NCI-H2081 treated with DMSO at 0.1 percent for 48 hours (cell line): ENCODE measurements around the gene POLR2L.

Source experiments
- DNase-seq: peaks from one replicate; lab custom pipeline; 2025; lab: John Stamatoyannopoulos, UW

The POLR2L gene

GRCh38 chr11:810040-810567, 32.2 kb downstream of the POLR2L start:
- no peak for DNase-seq

GRCh38 chr11:809287-810039, 32.9 kb downstream of the POLR2L start, which contains the start of gene RPLP2:
TSS of gene RPLP2 (plus strand) at chr11:809967. CDS start at chr11:810235, 268 bp downstream.
- peak; percentile 87 for DNase-seq

DNA sequence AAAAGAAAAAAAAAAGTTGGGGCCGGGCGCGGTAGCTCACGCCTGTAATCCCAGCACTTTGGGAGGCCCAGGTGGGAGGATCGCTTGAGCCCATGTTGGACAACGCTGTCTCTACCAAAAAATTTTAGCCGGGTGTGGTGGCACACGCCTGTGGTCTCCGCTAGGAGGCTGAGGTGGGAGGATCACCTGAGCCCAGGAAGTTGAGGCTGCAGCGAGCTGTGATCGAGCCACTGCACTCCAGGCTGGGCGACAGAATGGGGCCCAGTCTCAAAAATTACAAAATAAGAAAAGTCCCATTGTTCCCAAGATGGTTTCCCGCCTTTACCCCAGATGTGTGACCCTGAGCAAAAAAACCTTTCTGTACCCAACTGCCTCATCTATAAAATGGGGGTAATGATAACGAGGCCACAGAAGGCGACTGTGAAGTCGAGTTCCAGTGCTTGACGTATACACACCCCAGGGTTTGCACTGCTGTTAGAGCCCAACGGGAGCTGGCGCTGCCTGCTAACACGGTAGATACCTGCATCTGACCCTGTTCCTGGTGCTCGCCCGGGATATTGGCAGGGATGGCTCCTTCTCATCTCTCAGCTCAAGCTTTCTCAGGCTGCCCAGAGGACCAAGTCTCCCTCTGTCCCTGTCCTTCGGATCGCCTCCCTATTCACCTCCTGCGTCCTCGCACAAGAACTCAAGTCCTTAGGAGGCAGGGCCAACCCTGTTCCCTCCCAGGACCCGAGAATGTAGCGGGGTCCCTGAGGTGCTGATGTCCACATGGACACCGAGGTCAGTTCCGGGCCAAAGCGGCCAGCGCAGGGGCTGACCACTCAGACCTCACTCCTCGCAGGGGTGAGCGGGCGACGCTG, 33.7 kb downstream of the POLR2L start:
- no peak for DNase-seq

- DNase-seq: no peak
These were observed 37.7 kb downstream of the POLR2L start for GRCh38 chr11:804599-804964.

GRCh38 chr11:803770-804598, 38.3 kb downstream of the POLR2L start:
- no peak for DNase-seq

GRCh38 chr11:803467-803742, 38.9 kb downstream of the POLR2L start:
- no peak for DNase-seq

DNA sequence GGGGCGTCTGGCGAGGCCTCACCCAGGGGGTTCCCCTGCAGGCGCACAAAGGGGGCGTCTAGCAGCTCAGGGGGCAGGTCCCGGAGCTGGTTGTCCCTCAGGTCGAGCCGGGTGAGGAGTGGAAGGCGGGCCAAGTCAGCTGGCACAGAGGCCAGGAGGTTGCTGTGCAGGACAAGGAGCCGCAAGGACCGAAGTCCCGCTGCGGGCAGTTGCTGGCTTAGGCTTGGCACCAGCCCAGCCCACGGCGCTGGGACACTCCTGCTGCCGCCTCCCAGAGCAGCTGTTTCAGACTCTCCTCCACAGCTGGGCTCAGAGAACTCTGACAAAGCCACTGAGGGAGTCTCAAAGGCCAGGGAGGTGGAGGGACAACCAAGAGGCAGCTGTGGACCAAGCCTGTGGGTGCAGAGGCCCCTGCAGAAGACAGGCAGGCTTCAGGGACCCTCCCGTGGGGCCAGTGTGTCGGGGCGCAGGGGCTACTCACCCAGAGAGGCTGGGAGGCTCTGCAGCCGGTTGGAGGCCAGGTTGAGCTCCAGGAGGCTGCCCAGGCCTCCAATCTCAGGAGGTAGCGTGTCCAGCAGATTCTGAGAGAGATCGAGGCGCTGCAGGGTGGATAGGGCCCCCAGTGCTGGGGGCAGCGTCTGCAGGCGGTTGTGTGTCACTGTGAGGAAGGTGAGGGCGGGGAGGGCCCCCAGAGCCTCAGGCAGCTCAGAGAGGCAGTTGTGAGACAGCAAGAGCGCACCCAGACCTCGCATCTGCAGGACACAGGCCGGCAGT, 39.4 kb downstream of the POLR2L start:
- no peak for DNase-seq

GRCh38 chr11:802018-802617, 40.2 kb downstream of the POLR2L start:
- no peak for DNase-seq

DNA sequence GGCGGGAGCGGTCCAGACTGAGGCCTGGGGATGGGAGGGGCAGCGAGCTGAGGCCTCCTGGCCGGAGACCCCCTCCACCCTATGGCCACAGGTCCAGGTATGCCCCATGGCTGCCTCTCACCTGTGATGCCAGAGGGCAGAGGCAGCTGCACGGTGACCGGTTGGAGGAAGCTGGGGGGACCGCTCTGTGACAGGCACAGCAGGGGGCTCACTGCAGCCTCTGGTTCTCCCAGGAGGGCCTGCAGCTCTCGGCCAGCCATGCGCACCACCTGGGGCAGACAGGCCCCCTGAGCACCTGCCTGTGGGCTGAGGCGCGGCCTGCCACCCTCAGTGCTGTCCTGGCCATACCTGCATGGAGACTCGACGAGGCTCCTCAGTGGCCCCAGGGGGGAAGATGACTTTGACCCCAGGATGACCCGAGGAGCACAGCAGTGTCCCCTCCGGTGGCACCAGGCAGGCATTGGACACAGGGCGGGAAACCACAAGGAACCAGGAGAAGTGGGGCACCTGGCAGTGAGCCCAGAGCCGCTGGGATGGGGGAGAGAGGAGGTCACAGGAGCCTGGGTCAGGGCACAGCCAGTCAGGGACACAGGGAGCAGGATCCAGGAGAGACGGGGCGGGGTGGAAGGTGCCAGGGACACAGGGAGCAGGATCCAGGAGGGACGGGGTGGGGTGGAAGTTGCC, 41.1 kb downstream of the POLR2L start:
- DNase-seq: no peak

DNA sequence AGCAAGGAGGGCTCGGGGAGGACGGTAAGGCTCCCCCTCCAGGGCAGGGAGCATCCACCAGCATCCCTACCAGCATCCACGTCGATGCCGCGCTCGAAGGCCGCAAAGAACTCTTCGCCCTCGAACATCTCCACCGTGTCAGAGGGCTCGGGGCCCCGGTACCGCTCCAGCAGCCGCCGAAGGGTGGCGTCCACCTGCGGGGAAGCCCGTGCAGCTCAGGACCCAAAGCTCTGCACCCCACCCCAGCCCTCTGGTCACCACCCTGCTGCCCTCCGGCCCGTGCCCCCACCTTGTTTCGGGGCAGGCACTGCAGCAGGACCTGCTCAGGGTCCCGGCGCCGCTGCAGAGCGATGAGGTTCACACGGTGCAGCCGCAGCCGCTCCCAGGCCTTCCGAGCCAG, 41.9 kb downstream of the POLR2L start:
- DNase-seq: no peak

- DNase-seq: no peak
These were observed 42.5 kb downstream of the POLR2L start for GRCh38 chr11:799641-800316.

GRCh38 chr11:798093-798713, 44.1 kb downstream of the POLR2L start, which contains the start of gene SLC25A22:
TSS of gene SLC25A22 (minus strand) at chr11:798281. CDS start at chr11:795006, 3,275 bp downstream.
- DNase-seq: no peak

- DNase-seq: peak; percentile 35
These were observed 44.8 kb downstream of the POLR2L start for GRCh38 chr11:797296-798092.

GRCh38 chr11:796565-797295, 45.6 kb downstream of the POLR2L start:
- DNase-seq: no peak

GRCh38 chr11:795634-796564, 46.4 kb downstream of the POLR2L start:
- no peak for DNase-seq

DNA sequence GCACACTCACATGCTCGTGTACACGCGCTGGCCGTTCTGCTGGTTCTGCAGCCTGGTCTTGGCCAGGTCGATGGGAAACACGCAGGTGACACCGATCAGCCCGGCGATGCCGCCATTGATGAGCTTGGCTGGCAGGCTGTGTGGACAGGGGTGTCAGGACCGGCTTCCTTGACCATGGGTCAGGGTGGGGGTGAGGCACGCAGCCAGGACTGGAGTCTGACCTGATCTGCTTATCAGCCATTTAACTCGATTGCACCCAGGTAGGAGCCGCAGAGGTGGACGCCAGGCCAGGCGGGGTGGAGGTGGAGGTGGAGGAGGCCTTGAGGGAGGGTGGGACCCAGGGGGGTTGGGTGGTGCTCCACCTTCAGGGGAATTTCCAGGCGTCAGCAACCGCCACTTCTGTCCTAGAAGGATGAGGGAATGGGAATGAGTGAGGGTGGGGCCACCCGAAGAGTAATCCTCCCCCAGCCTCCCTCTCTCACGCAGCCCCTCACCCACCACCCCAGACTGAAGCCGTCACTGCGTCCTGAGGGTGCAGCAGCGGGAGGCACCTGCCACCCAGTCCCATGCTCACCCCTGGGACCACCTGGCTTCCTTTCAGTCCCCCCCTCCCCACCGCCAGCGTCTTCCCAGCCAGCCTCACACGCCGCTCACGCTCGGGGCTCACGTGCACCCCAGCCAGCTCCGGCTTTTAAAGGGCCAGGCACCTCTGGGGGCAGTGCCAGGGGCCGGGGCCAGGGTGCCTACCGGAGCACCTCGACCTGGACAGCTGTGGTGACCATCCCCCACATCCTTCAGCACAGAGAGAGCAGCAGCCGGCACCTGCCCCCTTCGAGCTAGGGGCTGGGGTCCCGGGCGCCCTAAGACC, 47.3 kb downstream of the POLR2L start:
- no peak for DNase-seq
